B cell (primary cell): ENCODE data around the gene HS1BP3.

ENCODE experiments used
- CTCF ChIP-seq: fragments of 200-600 bp; IDR thresholded peaks from one replicate; pipeline ENCODE4 v1.8.0; 2022; ENCODE audit warnings: antibody characterized with exemption, mild to moderate bottlenecking
- EZH2 ChIP-seq: IDR thresholded peaks from 2 replicates; pipeline ENCODE4 v1.6.1; 2012; ENCODE audit warnings: borderline replicate concordance, low read depth, mild to moderate bottlenecking, moderate library complexity, low read length; ENCODE audit not compliant: insufficient read depth, poor library complexity, severe bottlenecking

GRCh38 chr2:20626392-20626697 lies 24.6 kb downstream of the HS1BP3 start:
- TF ChIP-seq CTCF, result no peak
- no peak for TF ChIP-seq EZH2
